ENCODE results near the gene AFDN.

- TF ChIP-seq, protein P1, sequence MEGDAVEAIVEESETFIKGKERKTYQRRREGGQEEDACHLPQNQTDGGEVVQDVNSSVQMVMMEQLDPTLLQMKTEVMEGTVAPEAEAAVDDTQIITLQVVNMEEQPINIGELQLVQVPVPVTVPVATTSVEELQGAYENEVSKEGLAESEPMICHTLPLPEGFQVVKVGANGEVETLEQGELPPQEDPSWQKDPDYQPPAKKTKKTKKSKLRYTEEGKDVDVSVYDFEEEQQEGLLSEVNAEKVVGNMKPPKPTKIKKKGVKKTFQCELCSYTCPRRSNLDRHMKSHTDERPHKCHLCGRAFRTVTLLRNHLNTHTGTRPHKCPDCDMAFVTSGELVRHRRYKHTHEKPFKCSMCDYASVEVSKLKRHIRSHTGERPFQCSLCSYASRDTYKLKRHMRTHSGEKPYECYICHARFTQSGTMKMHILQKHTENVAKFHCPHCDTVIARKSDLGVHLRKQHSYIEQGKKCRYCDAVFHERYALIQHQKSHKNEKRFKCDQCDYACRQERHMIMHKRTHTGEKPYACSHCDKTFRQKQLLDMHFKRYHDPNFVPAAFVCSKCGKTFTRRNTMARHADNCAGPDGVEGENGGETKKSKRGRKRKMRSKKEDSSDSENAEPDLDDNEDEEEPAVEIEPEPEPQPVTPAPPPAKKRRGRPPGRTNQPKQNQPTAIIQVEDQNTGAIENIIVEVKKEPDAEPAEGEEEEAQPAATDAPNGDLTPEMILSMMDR (IDR thresholded peaks at IDR 0.05; ENCODE audit: poor library complexity): peak; percentile 23
- TF ChIP-seq EZH2 (IDR thresholded peaks at IDR 0.05; ENCODE audit: borderline replicate concordance) (no peak), EZH2phosphoT487 (IDR thresholded peaks at IDR 0.05; ENCODE audit: low read depth, severe bottlenecking, unreplicated experiment) (no peak)
These were observed 141.4 kb downstream of the AFDN start for GRCh38 chr6:167968091-167968490.
